Measurements from ENCODE around the gene TTLL3. TPM values are rescaled to one million over a fixed set of nuclear protein-coding genes. Genes with fewer than 3 reads are reported as not detected.

Gene TTLL3
- total RNA-seq, 4 donors from 2014 or later: 39.0 to 64.6 (median 56.9) TPM

GRCh38 chr3:9837701-9838582 lies 27.9 kb downstream of the TTLL3 start:
- H3K27ac ChIP-seq: no peak overlapping the region
- peaks cover 3 to 4% of the 10 kb centered on the region in 2 donors for H3K4me1 ChIP-seq
- intact Hi-C loops (cut with DNase I): no loop called here
- H3K9me3 ChIP-seq: no peaks in the 10 kb centered on the region
- H3K27me3 ChIP-seq: no peaks in the 10 kb centered on the region
- WGBS, 2 donors: 89 to 91% methylated on average over 12 of the region's 12 CpGs
- peaks cover 17 to 30% of the 10 kb centered on the region in 2 donors for H3K36me3 ChIP-seq
- no peak overlapping the region for H3K4me3 ChIP-seq (replicated peaks in 1 of 3)
- DNase-seq: no peak
- no peak for TF ChIP-seq POLR2A (IDR thresholded peaks at IDR 0.05)
- TF ChIP-seq CTCF (IDR thresholded peaks at IDR 0.05): no peak

- intact Hi-C loops (cut with DNase I): no loop called here
- Histone ChIP-seq H3K27me3 (no peaks in the 10 kb centered on the region), H3K27ac (no peak overlapping the region), H3K36me3 (peaks cover 17 to 24% of the 10 kb centered on the region in 2 donors), H3K9me3 (no peaks in the 10 kb centered on the region), H3K4me1 (peaks cover 5 to 6% of the 10 kb centered on the region in 2 donors), H3K4me3 (replicated peaks in 1 of 3) (no peak overlapping the region)
- WGBS, 2 donors: 74 to 86% methylated on average over 4 of the region's 4 CpGs
- no peak for DNase-seq
- no peak for TF ChIP-seq CTCF (IDR thresholded peaks at IDR 0.05)
- TF ChIP-seq POLR2A (IDR thresholded peaks at IDR 0.05): no peak
These were observed 28.8 kb downstream of the TTLL3 start for GRCh38 chr3:9838856-9839255.

GRCh38 chr3:9841015-9841414 lies 31.0 kb downstream of the TTLL3 start:
- H3K9me3 ChIP-seq: no peaks in the 10 kb centered on the region
- H3K27me3 ChIP-seq: no peaks in the 10 kb centered on the region
- TF ChIP-seq POLR2A (IDR thresholded peaks at IDR 0.05): no peak
- TF ChIP-seq CTCF (IDR thresholded peaks at IDR 0.05): no peak
- intact Hi-C loops (cut with DNase I): no loop called here
- no peak overlapping the region for H3K4me3 ChIP-seq (replicated peaks in 1 of 3)
- DNase-seq: no peak
- peaks cover 6 to 10% of the 10 kb centered on the region in 2 donors for H3K4me1 ChIP-seq
- H3K36me3 ChIP-seq: peaks cover 9 to 17% of the 10 kb centered on the region in 2 donors
- no peak overlapping the region for H3K27ac ChIP-seq
- 84 to 85% methylated on average over 8 of the region's 8 CpGs for WGBS, 2 donors

GRCh38 chr3:9843715-9844438 lies 33.8 kb downstream of the TTLL3 start, which contains the start of gene RPUSD3:
Gene RPUSD3 (minus strand): TSS chr3:9844008. CDS start chr3:9843990, 18 bp downstream.
- no peaks in the 10 kb centered on the region for H3K9me3 ChIP-seq
- H3K4me3 ChIP-seq (replicated peaks in 1 of 3): peak within 1 kb of the TSS; percentile 11 to 63 (median 57)
- H3K27me3 ChIP-seq: no peaks in the 10 kb centered on the region
- 0% methylated on average over 9 to 20 of the region's 42 CpGs for WGBS, 2 donors
- peak; percentile 97 to 98 for DNase-seq
- H3K36me3 ChIP-seq: peaks cover 9 to 15% of the 10 kb centered on the region in 2 donors
- H3K4me1 ChIP-seq: peaks cover 6 to 14% of the 10 kb centered on the region in 2 donors
- intact Hi-C loops (cut with DNase I): no loop called here
- TF ChIP-seq POLR2A (IDR thresholded peaks at IDR 0.05): peak in 1 of 2 donors; percentile 93
- TF ChIP-seq CTCF (IDR thresholded peaks at IDR 0.05): no peak
- peak within 1 kb of the TSS; percentile 29 to 78 (median 75) for H3K27ac ChIP-seq
